H1 (cell line): ENCODE data around the gene FPR3. TPM values are rescaled to one million over a fixed set of nuclear protein-coding genes. Genes with fewer than 3 reads are reported as not detected.

Source experiments
- CTCF ChIA-PET: fragments of 300-600 bp; sonication (Branson Sonifier 250); formaldehyde crosslinking; loops from one replicate; lab custom pipeline; 2021; ENCODE audit not compliant: partially characterized antibody; lab: Charles Lee
- POLR2A ChIA-PET: fragments of 300-600 bp; sonication (Branson Sonifier 250); formaldehyde crosslinking; loops from one replicate; lab custom pipeline; 2021; ENCODE audit warnings: inconsistent platforms; ENCODE audit not compliant: partially characterized antibody; lab: Charles Lee
- DNase-seq, 2 experiments: peaks; one replicate each; pipeline versions ENCODE4 v3.0.0 to v3.0.0-alpha.2; 2010 to 2022; ENCODE audit warnings: low spot score in 2 of 2, low read depth in 1 of 2, mixed read lengths in 1 of 2
- FAIRE-seq: peaks from 2 replicates; lab custom pipeline; 2011; peaks lifted over from hg19 to GRCh38; lab: Jason Lieb, UNC
- H2AFZ ChIP-seq: 2 replicates; pipeline ENCODE4 v1.8.1; 2012; ENCODE audit warnings: low read length, inconsistent platforms
- H2AK5ac ChIP-seq: 2 replicates; pipeline ENCODE4 v1.6.1; 2013; ENCODE audit warnings: low read depth, low read length
- H2BK120ac ChIP-seq: replicated peaks from 2 replicates; pipeline ENCODE3; 2013; ENCODE audit warnings: low read depth, low read length, inconsistent platforms
- H2BK12ac ChIP-seq: 2 replicates; pipeline ENCODE4 v1.6.1; 2013; ENCODE audit warnings: low read depth, low read length
- H2BK15ac ChIP-seq: 2 replicates; pipeline ENCODE4 v1.6.1; 2013; ENCODE audit warnings: low read length
- H2BK20ac ChIP-seq: 2 replicates; pipeline ENCODE4 v1.6.1; 2013; ENCODE audit warnings: low read length
- H2BK5ac ChIP-seq: 2 replicates; pipeline ENCODE4 v1.6.1; 2013; ENCODE audit warnings: low read depth, low read length
- H3K14ac ChIP-seq: 2 replicates; pipeline ENCODE4 v1.6.1; 2013; ENCODE audit warnings: inconsistent platforms; ENCODE audit not compliant: insufficient read length
- H3K18ac ChIP-seq: 2 replicates; pipeline ENCODE4 v1.6.1; 2013; ENCODE audit warnings: low read length; ENCODE audit errors: extremely low read depth
- H3K23ac ChIP-seq: 2 replicates; pipeline ENCODE4 v1.6.1; 2013; ENCODE audit warnings: inconsistent platforms; ENCODE audit not compliant: insufficient read length
- H3K23me2 ChIP-seq: 2 replicates; pipeline ENCODE4 v1.6.1; 2013; ENCODE audit warnings: low read depth, low read length
- H3K27ac ChIP-seq: 2 replicates; pipeline ENCODE4 v1.6.1; 2011; ENCODE audit warnings: low read depth, low read length, inconsistent platforms
- H3K27me3 ChIP-seq, 4 experiments: replicated peaks in 1 of 4; 1 replicate in 1 of 4; 2 replicates in 3 of 4; pipeline versions ENCODE4 v1.6.1 to v1.8.1; 2011 to 2013; ENCODE audit warnings: low read length in 3 of 4, mild to moderate bottlenecking in 3 of 4, inconsistent platforms in 2 of 4, mixed read lengths in 2 of 4, moderate library complexity in 1 of 4; ENCODE audit not compliant: control insufficient read depth in 3 of 4, insufficient read depth in 3 of 4; ENCODE audit errors: extremely low read depth in 1 of 4
- H3K36me3 ChIP-seq, 4 experiments: 2 replicates each; pipeline versions ENCODE4 v1.6.1 to v1.8.1; 2011 to 2013; ENCODE audit warnings: mild to moderate bottlenecking in 4 of 4, low read length in 3 of 4, moderate library complexity in 2 of 4, control low read depth in 1 of 4, inconsistent platforms in 1 of 4; ENCODE audit not compliant: insufficient read depth in 4 of 4, control insufficient read depth in 2 of 4
- H3K4ac ChIP-seq: replicated peaks from 2 replicates; pipeline ENCODE3; 2013; ENCODE audit warnings: low read length, low read depth, mixed read lengths, inconsistent platforms; ENCODE audit not compliant: insufficient read length
- H3K4me1 ChIP-seq, 4 experiments: replicated peaks in 1 of 4; 1 replicate in 1 of 4; 2 replicates in 3 of 4; pipeline versions ENCODE4 v1.6.1 to v1.8.1; 2011 to 2013; ENCODE audit warnings: low read length in 3 of 4, inconsistent platforms in 2 of 4, mixed read lengths in 1 of 4; ENCODE audit not compliant: insufficient read depth in 4 of 4, control insufficient read depth in 3 of 4
- H3K4me2 ChIP-seq, 2 experiments: 2 replicates each; pipeline versions ENCODE4 v1.6.1 to v1.8.1; 2011 to 2013; ENCODE audit warnings: low read depth in 2 of 2, low read length in 2 of 2, control low read depth in 1 of 2, inconsistent platforms in 1 of 2, mild to moderate bottlenecking in 1 of 2; ENCODE audit not compliant: insufficient read depth in 1 of 2
- H3K4me3 ChIP-seq, 4 experiments: fragments of 200-600, 300-600 bp in 1 of 4; sonication (generic), shearing (Covaris generic), sonication (Bioruptor Twin) in 1 of 4; 2 replicates each; pipeline versions ENCODE4 v1.5.1 to v1.8.1; 2011 to 2016; ENCODE audit warnings: low read length in 4 of 4, low read depth in 3 of 4, control low read depth in 2 of 4, inconsistent platforms in 2 of 4, mild to moderate bottlenecking in 2 of 4, mixed read lengths in 1 of 4, moderate library complexity in 1 of 4; ENCODE audit not compliant: insufficient read depth in 2 of 4; ENCODE audit errors: extremely low read depth in 1 of 4
- H3K56ac ChIP-seq: replicated peaks from 2 replicates; pipeline ENCODE3; 2013; ENCODE audit warnings: low read depth, mild to moderate bottlenecking, mixed read lengths, low read length, inconsistent platforms; ENCODE audit not compliant: insufficient read length
- H3K79me1 ChIP-seq: 2 replicates; pipeline ENCODE4 v1.6.1; 2013; ENCODE audit warnings: low read depth, low read length, control low read depth
- H3K79me2 ChIP-seq, 2 experiments: 2 replicates each; pipeline versions ENCODE4 v1.6.1 to v1.8.1; 2012 to 2013; ENCODE audit warnings: low read length in 2 of 2, mild to moderate bottlenecking in 2 of 2, inconsistent platforms in 1 of 2; ENCODE audit not compliant: insufficient read depth in 2 of 2, control insufficient read depth in 1 of 2
- H3K9ac ChIP-seq, 4 experiments: replicated peaks in 1 of 4; 1 replicate in 1 of 4; 2 replicates in 3 of 4; pipeline versions ENCODE4 v1.6.1 to v1.8.1; 2011 to 2013; ENCODE audit warnings: low read depth in 3 of 4, low read length in 3 of 4, control low read depth in 2 of 4, mild to moderate bottlenecking in 2 of 4, moderate library complexity in 2 of 4, inconsistent platforms in 1 of 4; ENCODE audit errors: extremely low read depth in 1 of 4
- H3K9me3 ChIP-seq, 2 experiments: 2 replicates each; pipeline versions ENCODE4 v1.6.1 to v1.8.1; 2012 to 2013; ENCODE audit warnings: mild to moderate bottlenecking in 2 of 2, moderate library complexity in 2 of 2, control low read depth in 1 of 2, inconsistent platforms in 1 of 2, low read depth in 1 of 2, low read length in 1 of 2, mixed read lengths in 1 of 2; ENCODE audit not compliant: insufficient read depth in 2 of 2
- H4K20me1 ChIP-seq, 2 experiments: replicated peaks in 1 of 2; 2 replicates each; pipeline versions ENCODE3 to v1.8.1; 2011 to 2013; ENCODE audit warnings: inconsistent platforms in 2 of 2, low read length in 2 of 2, mild to moderate bottlenecking in 1 of 2; ENCODE audit not compliant: insufficient read depth in 2 of 2, control insufficient read depth in 1 of 2
- H4K5ac ChIP-seq: 2 replicates; pipeline ENCODE4 v1.6.1; 2013; ENCODE audit warnings: low read length, low read depth, mixed read lengths, inconsistent platforms; ENCODE audit not compliant: insufficient read length
- H4K8ac ChIP-seq: 2 replicates; pipeline ENCODE4 v1.8.0; 2013; ENCODE audit warnings: mild to moderate bottlenecking, moderate library complexity, low read length, inconsistent platforms; ENCODE audit not compliant: insufficient read depth; ENCODE audit errors: extremely low read depth
- H4K91ac ChIP-seq: replicated peaks from 2 replicates; pipeline ENCODE3; 2013; ENCODE audit warnings: low read length, mixed read lengths, inconsistent platforms; ENCODE audit not compliant: insufficient read length
- NANOG ChIP-seq: IDR thresholded peaks from 2 replicates; pipeline ENCODE4 v1.6.1; 2011; ENCODE audit warnings: low read length, low read depth, mild to moderate bottlenecking, inconsistent platforms; ENCODE audit not compliant: insufficient read depth, poor library complexity, severe bottlenecking
- PHF8 ChIP-seq: fragments of 200-600 bp; sonication (generic); conservative IDR thresholded peaks from 2 replicates; pipeline ENCODE4 v1.7.1; 2012; ENCODE audit warnings: low read depth, mild to moderate bottlenecking, inconsistent platforms, low read length, moderate library complexity
- TBP ChIP-seq: IDR thresholded peaks from 2 replicates; pipeline ENCODE4 v1.6.1; 2011; ENCODE audit warnings: low read depth, low read length, improper control_type of control experiment
- WGBS, 2 experiments: shearing (Covaris generic) in 1 of 2; methylation state at CpG; one replicate each; pipeline versions ENCODE4 v1.1.6 to v1.1.7; 2013 to 2015; ENCODE audit warnings: low lambda C conversion rate in 2 of 2, mixed read lengths in 2 of 2, inconsistent platforms in 1 of 2, low coverage in 1 of 2, missing lambda C conversion rate in 1 of 2; ENCODE audit not compliant: insufficient replicate concordance in 2 of 2, insufficient coverage in 1 of 2, insufficient read length in 1 of 2; ENCODE audit errors: extremely low coverage in 1 of 2, missing lambda C conversion rate in 1 of 2; 5-methylcytosine and 5-hydroxymethylcytosine counted together
- polyA plus RNA-seq, 7 experiments: library from polyadenylated mRNA; depleted of rRNA in 3 of 7; stranded (reverse) in 5 of 7; unstranded in 2 of 7; fragments of >200 nt in 5 of 7; fragments of 200-250 nt in 2 of 7; gene quantifications; 1 replicate in 5 of 7; 2 replicates in 1 of 7; 4 replicates in 1 of 7; pipeline versions ENCODE4 v1.2.1 to v1.2.3, GENCODE V29; 2011 to 2013; ENCODE audit warnings: missing spikeins in 2 of 7, mixed read lengths in 2 of 7
- total RNA-seq: library from RNA; stranded (reverse); fragmentation: NEBNext Ultra II Directional; extraction: Animal tissue kit (Norgen Biotek cat#: 25700); gene quantifications from 2 replicates; pipeline ENCODE4 v1.2.1, GENCODE V29; 2021

FPR3 gene
- total and polyA plus RNA-seq, 2 of the 8 experiments (the other 6 are each of a cell fraction or from before 2014, with no cell fraction given): not detected

DNA sequence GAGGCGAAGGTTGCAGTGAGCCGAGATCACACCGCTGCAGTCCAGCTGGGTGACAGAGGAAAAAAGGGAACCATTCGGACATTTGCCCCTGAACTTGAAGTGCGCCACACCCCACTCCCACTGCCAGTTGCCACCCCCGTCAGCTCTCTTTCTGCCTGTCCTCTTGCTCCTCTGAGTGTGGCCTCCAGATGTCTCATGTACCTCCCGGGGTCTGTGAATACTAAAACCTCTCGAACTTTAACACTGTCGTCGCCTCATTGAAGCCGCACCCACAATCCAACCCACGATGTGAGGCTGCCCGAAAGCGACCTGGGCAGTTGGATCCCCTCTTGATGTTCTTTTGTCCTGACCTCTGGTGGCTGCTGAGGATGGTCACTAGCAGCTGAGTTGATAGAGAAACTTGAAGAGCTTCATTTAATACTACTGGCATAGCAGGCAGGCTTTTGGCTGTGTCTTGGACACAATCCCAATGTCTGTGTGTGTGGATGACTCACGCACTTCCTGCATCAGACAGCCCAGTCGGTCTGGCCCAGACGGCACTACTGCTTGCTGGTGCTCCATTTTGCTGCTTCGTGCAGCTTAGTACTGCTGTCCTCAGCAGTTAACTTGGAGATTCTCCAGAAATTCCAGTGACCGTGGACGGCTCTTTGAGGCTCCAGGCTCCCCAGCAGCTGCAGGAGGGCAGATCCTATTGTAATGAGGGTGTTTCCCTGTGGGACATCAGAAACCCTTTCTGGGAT, 4.2 kb downstream of the FPR3 start:
- Histone ChIP-seq H3K4me1 (no peaks in the 10 kb centered on the region), H3K79me1 (no peaks in the 10 kb centered on the region), H3K14ac (no peak overlapping the region), H3K4me3 (no peak overlapping the region), H4K91ac (no peak overlapping the region), H3K23ac (no peak overlapping the region), H4K8ac (no peak overlapping the region; the same call in 1 of the 2 replicates), H4K5ac (no peak overlapping the region), H3K36me3 (no peaks in the 10 kb centered on the region), H3K27me3 (no peaks in the 10 kb centered on the region), H2AFZ (no peak overlapping the region), H2BK15ac (no peak overlapping the region), H2BK5ac (no peak overlapping the region), H3K4ac (no peak overlapping the region), H3K9me3 (peaks cover 11 to 13% of the 10 kb centered on the region in 2 experiments; a peak in 2 of 4 replicates), H2BK20ac (no peak overlapping the region), H3K4me2 (no peak overlapping the region), H3K56ac (no peak overlapping the region), H3K23me2 (no peaks in the 10 kb centered on the region; the same call in 1 of the 2 replicates), H3K27ac (no peak overlapping the region), H2BK12ac (no peak overlapping the region), H3K9ac (no peak overlapping the region), H2AK5ac (no peak overlapping the region), H4K20me1 (no peaks in the 10 kb centered on the region), H3K79me2 (no peaks in the 10 kb centered on the region), H2BK120ac (no peak overlapping the region), H3K18ac (no peak overlapping the region)
- ChIA-PET POLR2A (no interaction called here), CTCF (interaction anchor here (0.5 to 1.5 kb wide), 5 partner anchors 22 to 689 kb away, joined by 3 to 5 read pairs (median 3); no protein-coding TSS in a partner anchor)
- no peak for DNase-seq
- FAIRE-seq: no peak
- TF ChIP-seq PHF8 (no peak), TBP (no peak), NANOG (no peak)
- WGBS, 2 experiments: 90% methylated on average over 20 of the region's 20 CpGs; no CpG with 5 or more reads in 1 of the 2 experiments
